Heart left ventricle (tissue), 13 donors: ENCODE results near the gene LMTK3.

Source experiments
- POLR2A ChIP-seq, 2 donors: fragments of 450-650 bp; IDR thresholded peaks; one replicate each; pipeline ENCODE4 v1.6.1; 2017; ENCODE audit warnings: antibody characterized with exemption in 2 of 2, mild to moderate bottlenecking in 2 of 2, moderate library complexity in 2 of 2
- TF ChIP-seq, protein P1 (sequence below), 12 donors: fragments of 200-600 bp; sonication (generic) in 4 of 12; IDR thresholded peaks; one replicate each; pipeline versions ENCODE4 v1.5.0 to v1.8.0; 2018 to 2022; ENCODE audit warnings: antibody characterized with exemption in 12 of 12, mild to moderate bottlenecking in 5 of 12
- donor health status: ischemic (EF 13 %, LVEDD 7.1; RV severe dilation, severe dysfunction).
- donor health status: DM: no; HTN: yes; CAD: no.
- donor health status: DM: no; HTN: no; CAD: no.
- donor health status: ischemic (EF 25% LVEDD 6.9; RV normal size, moderate dysfunction).
- donor health status: ischemic (EF 25% LVEDD 5.7; RV mildly dilated, moderate dysfunction).
- donor health status: ischemic (EF 35%, LVEDD 5.7; RV mildly dilated, moderate dysfunction).
- donor health status: nonischemic (EF 11% LVEDD 7.7; RV severe dilation, severe dysfunction).
- donor health status: DM: yes; HTN: yes; CAD: no.
- donor health status: PGD.
- donor health status: ischemic (EF 29% LVEDD 5.4; RV normal size, mild dysfunction).
- donor health status: nonischemic (EF 23%, LVEDD 6.1; RV moderate dilation, normal function).

DNA sequence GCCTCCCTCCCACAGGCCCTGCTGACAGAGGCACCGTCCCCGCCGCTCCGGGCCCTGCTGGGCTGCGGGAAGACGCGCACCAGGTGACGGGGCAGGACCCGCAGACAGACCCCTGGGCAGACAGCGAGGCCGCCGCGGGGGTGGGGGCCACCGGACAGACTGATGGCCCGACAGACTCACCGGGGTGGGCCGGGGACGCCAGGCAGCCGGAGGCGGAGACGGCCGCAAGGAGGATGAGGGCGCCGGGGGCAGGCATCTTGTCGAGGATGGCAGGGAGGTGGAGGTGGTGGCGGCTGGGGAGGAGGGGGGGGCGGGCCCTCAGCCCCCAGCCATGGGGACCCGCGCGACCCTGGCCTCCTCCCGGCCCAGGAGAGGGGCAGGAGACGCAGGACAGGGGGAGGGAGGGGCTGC, 309 bp downstream of the LMTK3 start:
- TF ChIP-seq, protein P1, sequence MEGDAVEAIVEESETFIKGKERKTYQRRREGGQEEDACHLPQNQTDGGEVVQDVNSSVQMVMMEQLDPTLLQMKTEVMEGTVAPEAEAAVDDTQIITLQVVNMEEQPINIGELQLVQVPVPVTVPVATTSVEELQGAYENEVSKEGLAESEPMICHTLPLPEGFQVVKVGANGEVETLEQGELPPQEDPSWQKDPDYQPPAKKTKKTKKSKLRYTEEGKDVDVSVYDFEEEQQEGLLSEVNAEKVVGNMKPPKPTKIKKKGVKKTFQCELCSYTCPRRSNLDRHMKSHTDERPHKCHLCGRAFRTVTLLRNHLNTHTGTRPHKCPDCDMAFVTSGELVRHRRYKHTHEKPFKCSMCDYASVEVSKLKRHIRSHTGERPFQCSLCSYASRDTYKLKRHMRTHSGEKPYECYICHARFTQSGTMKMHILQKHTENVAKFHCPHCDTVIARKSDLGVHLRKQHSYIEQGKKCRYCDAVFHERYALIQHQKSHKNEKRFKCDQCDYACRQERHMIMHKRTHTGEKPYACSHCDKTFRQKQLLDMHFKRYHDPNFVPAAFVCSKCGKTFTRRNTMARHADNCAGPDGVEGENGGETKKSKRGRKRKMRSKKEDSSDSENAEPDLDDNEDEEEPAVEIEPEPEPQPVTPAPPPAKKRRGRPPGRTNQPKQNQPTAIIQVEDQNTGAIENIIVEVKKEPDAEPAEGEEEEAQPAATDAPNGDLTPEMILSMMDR (IDR thresholded peaks at IDR 0.05): no peak
- no peak for TF ChIP-seq POLR2A (IDR thresholded peaks at IDR 0.05)
